ENCODE data around the gene KISS1R.
"Not testable (repeated sequence)": the region's sequence is repeated elsewhere in the genome, so short reads cannot be mapped to it uniquely, and the experiment has no call there.

KISS1R gene

GRCh38 chr19:953445-954271 is 36.5 kb downstream of the KISS1R start:
- no peak for DNase-seq (ENCODE audit: low read depth)

DNA sequence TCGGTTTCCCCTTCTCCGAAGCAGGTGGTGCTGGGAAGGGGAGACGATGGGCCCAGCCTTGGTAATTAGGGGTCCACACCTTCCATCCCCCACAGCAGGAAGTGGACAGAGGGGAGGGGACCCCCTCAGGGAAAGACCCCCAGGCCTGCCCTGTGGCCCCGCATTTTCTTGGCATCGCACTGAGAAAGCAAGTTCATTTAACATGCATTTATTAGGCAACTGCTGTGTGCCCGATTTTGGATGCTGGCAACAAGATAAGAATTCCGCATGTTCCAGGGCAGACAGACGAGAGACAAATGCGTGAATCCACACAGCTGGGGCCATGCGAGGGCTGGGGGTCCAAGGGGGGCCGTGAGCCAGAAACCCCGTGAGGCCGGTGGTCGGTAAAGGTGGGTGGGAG is 37.1 kb downstream of the KISS1R start:
- no peak for DNase-seq (ENCODE audit: low read depth)

GRCh38 chr19:954672-955494 is 37.8 kb downstream of the KISS1R start:
- DNase-seq (ENCODE audit: low read depth): no peak

- DNase-seq (ENCODE audit: low read depth): no peak
Measured at GRCh38 chr19:955803-956765, 39.0 kb downstream of the KISS1R start.

GRCh38 chr19:956766-957440 is 39.8 kb downstream of the KISS1R start:
- no peak for DNase-seq (ENCODE audit: low read depth)

DNA sequence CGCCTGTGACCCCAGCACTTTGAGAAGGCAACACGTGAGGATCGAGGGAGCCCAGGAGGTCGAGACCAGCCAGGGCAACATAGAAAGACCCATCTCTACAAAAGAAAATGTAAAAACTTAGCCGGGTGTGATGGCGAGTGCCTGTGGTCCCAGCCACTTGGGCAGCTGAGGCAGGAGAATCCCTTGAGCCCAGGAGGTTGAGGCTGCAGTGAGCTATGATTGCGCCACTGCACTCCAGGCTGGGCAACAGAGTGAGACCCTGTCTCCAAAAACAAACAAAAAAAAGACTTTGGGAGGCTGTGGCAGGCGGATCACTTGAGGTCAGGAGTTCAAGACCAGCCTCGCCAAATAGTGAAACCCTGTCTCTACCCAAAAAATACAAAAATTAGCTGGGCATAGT is 40.4 kb downstream of the KISS1R start:
- DNase-seq (ENCODE audit: low read depth): not testable (repeated sequence)

GRCh38 chr19:958967-959855 is 42.1 kb downstream of the KISS1R start:
- no peak for DNase-seq (ENCODE audit: low read depth)

- no peak for DNase-seq (ENCODE audit: low read depth)
Measured at GRCh38 chr19:960020-960419, 42.9 kb downstream of the KISS1R start.

GRCh38 chr19:960601-960938 is 43.4 kb downstream of the KISS1R start:
- no peak for DNase-seq (ENCODE audit: low read depth)

GRCh38 chr19:961866-962620 is 44.9 kb downstream of the KISS1R start:
- DNase-seq (ENCODE audit: low read depth): no peak

DNA sequence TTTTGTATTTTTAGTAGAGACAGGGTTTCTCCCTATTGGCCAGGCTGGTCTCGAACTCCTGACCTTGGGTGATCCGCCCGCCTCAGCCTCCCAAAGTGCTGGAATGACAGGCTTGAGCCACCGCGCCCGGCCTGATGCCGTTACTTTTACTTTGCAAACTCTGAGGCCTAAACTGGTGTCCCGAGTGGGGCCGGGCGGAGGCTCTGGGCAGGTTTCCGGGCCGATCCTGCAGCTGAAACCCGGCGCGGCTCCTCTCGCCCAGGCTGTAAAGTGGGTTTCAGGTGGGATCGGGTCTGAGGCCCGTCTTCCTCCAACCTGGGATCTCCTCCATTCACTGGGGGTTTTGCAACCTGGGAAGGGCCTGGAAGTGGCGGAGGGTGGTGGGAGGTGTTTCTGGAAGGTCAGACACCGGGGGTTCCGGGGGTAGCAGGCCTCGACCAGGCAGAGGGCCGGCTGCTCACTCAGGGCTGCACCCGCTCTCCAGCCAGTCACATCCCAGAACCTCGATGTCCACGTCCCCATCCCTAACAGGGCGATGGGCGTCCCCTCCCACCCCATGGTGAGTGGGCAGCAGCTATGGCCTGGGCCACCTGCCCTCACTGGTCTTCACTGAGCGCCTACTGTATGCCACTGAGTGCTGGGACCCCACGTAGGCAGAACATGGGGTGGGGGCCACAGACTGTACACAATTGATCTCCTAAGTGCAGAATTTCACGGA is 45.7 kb downstream of the KISS1R start:
- DNase-seq (ENCODE audit: low read depth): no peak

GRCh38 chr19:963486-963951 is 46.4 kb downstream of the KISS1R start:
- no peak for DNase-seq (ENCODE audit: low read depth)

- DNase-seq (ENCODE audit: low read depth): no peak
Measured at GRCh38 chr19:964116-964520, 47.0 kb downstream of the KISS1R start.

GRCh38 chr19:964761-965694 is 47.9 kb downstream of the KISS1R start:
- no peak for DNase-seq (ENCODE audit: low read depth)

GRCh38 chr19:966485-967088 is 49.5 kb downstream of the KISS1R start:
- DNase-seq (ENCODE audit: low read depth): no peak

All from fibroblast of the conjunctiva (primary cell).